ENCODE measurements around the gene ZNF185. TPM values are rescaled to one million over a fixed set of nuclear protein-coding genes. Genes with fewer than 3 reads are reported as not detected.

Gene ZNF185
- total RNA-seq, 1 experiment from 2014 or later: 15.8 TPM

GRCh38 chrX:152905081-152905420 lies 7.2 kb downstream of the ZNF185 start:
- Histone ChIP-seq H3K79me2 (ENCODE audit: insufficient read depth, low read length) (no peaks in the 10 kb centered on the region), H3K27me3 (ENCODE audit: insufficient read depth, low read length) (no peaks in the 10 kb centered on the region), H3K27ac (ENCODE audit: low read depth, low read length) (no peak overlapping the region), H4K20me1 (ENCODE audit: insufficient read depth) (no peaks in the 10 kb centered on the region), H3K9ac (ENCODE audit: low read length) (no peak overlapping the region), H3K4me2 (ENCODE audit: low read length) (no peak overlapping the region), H3K4me1 (ENCODE audit: control insufficient read depth in 1 of 2, insufficient read depth in 2 of 2, low read length in 2 of 2) (peaks cover 0 to 24% of the 10 kb centered on the region in 2 experiments; a peak in 2 of 4 replicates), H3K9me2 (ENCODE audit: insufficient read depth) (no peaks in the 10 kb centered on the region), H3K4me3 (replicated peaks in 1 of 2; ENCODE audit: low read depth in 1 of 2, low read length in 2 of 2) (no peak overlapping the region), H3K36me3 (ENCODE audit: control insufficient read depth in 1 of 2, insufficient read depth in 2 of 2, low read length in 2 of 2) (no peaks in the 10 kb centered on the region), H2AFZ (ENCODE audit: low read depth, low read length, poor library complexity, severe bottlenecking) (no peak overlapping the region), H3K9me3 (ENCODE audit: control insufficient read depth in 1 of 2, insufficient read depth in 1 of 2, low read depth in 1 of 2, low read length in 2 of 2) (no peaks in the 10 kb centered on the region)
- DNase-seq (ENCODE audit: low read depth, low spot score) (no peak), ATAC-seq (no peak)
- TF ChIP-seq, protein P1, sequence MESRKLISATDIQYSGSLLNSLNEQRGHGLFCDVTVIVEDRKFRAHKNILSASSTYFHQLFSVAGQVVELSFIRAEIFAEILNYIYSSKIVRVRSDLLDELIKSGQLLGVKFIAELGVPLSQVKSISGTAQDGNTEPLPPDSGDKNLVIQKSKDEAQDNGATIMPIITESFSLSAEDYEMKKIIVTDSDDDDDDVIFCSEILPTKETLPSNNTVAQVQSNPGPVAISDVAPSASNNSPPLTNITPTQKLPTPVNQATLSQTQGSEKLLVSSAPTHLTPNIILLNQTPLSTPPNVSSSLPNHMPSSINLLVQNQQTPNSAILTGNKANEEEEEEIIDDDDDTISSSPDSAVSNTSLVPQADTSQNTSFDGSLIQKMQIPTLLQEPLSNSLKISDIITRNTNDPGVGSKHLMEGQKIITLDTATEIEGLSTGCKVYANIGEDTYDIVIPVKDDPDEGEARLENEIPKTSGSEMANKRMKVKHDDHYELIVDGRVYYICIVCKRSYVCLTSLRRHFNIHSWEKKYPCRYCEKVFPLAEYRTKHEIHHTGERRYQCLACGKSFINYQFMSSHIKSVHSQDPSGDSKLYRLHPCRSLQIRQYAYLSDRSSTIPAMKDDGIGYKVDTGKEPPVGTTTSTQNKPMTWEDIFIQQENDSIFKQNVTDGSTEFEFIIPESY (IDR thresholded peaks at IDR 0.05; ENCODE audit: extremely low read depth, insufficient replicate concordance, low read length): no peak
- TF ChIP-seq YY1 (IDR thresholded peaks at IDR 0.05; ENCODE audit: extremely low read depth, insufficient replicate concordance, low read depth, low read length) (no peak), ZNF274 (IDR thresholded peaks at IDR 0.05; ENCODE audit: low read depth, low read length) (no peak), ATF3 (IDR thresholded peaks at IDR 0.05) (no peak), TCF7L2 (IDR thresholded peaks at IDR 0.05; ENCODE audit: borderline replicate concordance, extremely low read depth, insufficient read depth, insufficient read length) (no peak), CEBPB (IDR thresholded peaks at IDR 0.05; ENCODE audit: low read depth) (no peak), EGR1 (IDR thresholded peaks at IDR 0.05; ENCODE audit: low read depth) (no peak), EZH2 (IDR thresholded peaks at IDR 0.05) (no peak), ELF1 (IDR thresholded peaks at IDR 0.05; ENCODE audit: borderline replicate concordance, low read depth) (no peak), RAD21 (IDR thresholded peaks at IDR 0.05; ENCODE audit: low read depth) (no peak), FOSL1 (IDR thresholded peaks at IDR 0.05; ENCODE audit: low read depth) (no peak), SIN3A (IDR thresholded peaks at IDR 0.05; ENCODE audit: low read depth) (no peak), JUND (IDR thresholded peaks at IDR 0.05) (no peak), SP1 (IDR thresholded peaks at IDR 0.05; ENCODE audit: low read depth) (no peak)
- BruUV-seq (replicated peaks): no TSS peak
- CTCF ChIA-PET: no interaction called here
- RAD21 ChIA-PET (ENCODE audit: low non-redundant PET in 1 of 2, low total read pairs in 2 of 2, uncharacterized antibody in 2 of 2, unreplicated experiment in 2 of 2): no interaction called here
- intact Hi-C loops (cut with micrococcal nuclease): no loop called here
- POLR2A ChIA-PET: no interaction called here

Data from HCT116 (cell line).